Measurements from ENCODE around the gene CREBBP.

Gene CREBBP

DNA sequence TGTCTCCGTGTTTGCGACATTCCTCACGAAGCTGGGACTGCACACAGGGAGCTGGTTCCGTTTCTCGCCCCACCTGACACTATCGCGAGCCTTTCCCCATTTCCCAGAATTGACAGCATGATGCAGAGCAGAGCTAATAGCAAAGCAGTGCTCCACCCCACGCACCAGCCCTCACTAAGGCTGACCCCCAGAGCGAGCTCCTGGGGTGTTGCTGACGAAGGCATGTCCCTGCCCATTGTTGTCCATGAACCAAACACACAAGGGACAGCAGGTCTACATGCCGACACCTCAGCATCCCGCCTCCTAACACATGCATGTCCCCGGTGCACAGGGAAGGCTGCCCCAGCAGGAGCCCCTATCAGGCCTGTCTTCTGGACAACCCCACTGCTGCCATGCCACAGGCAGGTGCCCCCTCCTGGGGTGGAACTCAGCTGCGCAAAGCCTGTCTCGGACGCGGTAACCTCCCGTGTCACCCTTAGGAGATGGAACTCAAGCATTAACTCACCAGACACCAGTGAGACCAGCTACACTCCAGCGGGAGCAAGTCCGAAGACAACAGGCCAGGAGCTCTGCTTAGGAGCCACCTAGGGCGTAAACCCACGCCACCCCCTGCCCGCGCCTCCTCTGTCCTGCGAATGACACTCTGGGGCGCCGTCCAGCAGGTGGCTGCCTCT is 146.3 kb downstream of the CREBBP start:
- no peak for TF ChIP-seq ZNF274 (IDR thresholded peaks at IDR 0.05; ENCODE audit: low read depth, low read length)
- no peak overlapping the region for H3K4me3 ChIP-seq (ENCODE audit: low read length)

DNA sequence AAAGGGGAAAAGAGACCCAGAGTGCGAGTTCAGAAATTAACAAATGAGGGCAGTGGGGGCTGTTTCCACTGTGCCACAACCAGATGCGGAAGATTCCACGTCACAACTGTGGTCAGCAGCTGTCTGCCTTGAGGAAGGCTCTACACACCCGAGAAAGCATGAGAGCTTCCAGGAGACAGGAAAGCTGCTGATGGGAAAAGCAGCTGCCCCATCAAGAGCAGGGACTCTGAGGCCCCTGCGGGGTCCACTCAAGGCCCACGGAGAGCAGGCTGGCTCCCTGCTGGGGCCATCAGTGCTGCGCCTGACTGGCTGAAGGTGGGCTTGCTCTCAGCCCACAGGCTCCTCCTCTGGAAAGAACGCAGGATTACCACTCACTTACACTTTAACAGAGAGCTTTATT is 148.3 kb downstream of the CREBBP start:
- TF ChIP-seq ZNF274 (IDR thresholded peaks at IDR 0.05; ENCODE audit: low read depth, low read length): no peak
- no peak overlapping the region for H3K4me3 ChIP-seq (ENCODE audit: low read length)

- H3K4me3 ChIP-seq (ENCODE audit: low read length): no peak overlapping the region
- no peak for TF ChIP-seq ZNF274 (IDR thresholded peaks at IDR 0.05; ENCODE audit: low read depth, low read length)
Observed at GRCh38 chr16:3731126-3731935, 149.2 kb downstream of the CREBBP start.

DNA sequence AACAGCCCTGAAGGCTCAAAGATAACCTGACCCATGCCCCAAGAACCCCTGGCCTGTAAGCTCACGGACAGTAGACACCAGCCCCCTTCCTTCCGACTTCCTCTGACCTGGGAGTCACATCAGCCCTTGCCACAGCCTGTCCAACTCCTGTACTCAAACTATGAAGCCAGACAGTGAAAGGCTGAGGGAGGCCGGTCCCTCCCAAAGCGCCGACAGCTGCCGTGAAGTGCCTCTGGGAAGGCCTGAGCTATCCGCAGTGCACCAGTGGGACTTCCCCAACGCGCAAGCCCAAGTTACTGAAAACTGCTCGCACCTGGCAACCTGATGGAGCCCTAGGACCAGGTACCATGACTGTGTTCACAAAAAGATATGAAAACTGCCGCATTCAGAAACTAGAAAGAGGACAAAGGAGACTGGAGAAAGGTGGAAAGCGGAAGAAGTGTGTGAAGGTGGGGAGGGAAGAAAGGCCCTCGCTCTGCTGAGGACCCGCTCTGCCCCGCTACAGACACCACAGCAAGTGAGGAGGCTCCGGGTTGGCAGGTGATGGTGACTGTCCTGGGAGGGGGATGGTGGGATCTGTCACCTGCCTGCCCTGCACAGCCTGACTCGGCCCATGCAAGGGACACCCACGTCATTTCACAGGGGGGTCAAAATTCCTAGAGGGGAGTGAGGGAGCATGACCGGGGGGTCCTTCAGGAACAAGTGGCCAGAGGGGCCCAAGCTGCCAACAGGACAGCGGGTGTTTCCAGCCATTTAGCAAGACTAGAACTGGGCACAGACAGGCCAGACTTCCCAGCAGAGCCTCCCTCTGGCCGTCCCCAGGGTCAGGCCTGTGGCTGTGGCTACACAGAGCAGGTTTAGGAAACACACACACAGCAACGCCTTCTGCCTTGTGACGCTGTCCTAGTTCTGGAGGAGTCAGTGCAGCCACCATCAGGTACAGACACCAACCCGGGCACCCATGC is 150.1 kb downstream of the CREBBP start:
- H3K4me3 ChIP-seq (ENCODE audit: low read length): no peak overlapping the region
- TF ChIP-seq ZNF274 (IDR thresholded peaks at IDR 0.05; ENCODE audit: low read depth, low read length): no peak

DNA sequence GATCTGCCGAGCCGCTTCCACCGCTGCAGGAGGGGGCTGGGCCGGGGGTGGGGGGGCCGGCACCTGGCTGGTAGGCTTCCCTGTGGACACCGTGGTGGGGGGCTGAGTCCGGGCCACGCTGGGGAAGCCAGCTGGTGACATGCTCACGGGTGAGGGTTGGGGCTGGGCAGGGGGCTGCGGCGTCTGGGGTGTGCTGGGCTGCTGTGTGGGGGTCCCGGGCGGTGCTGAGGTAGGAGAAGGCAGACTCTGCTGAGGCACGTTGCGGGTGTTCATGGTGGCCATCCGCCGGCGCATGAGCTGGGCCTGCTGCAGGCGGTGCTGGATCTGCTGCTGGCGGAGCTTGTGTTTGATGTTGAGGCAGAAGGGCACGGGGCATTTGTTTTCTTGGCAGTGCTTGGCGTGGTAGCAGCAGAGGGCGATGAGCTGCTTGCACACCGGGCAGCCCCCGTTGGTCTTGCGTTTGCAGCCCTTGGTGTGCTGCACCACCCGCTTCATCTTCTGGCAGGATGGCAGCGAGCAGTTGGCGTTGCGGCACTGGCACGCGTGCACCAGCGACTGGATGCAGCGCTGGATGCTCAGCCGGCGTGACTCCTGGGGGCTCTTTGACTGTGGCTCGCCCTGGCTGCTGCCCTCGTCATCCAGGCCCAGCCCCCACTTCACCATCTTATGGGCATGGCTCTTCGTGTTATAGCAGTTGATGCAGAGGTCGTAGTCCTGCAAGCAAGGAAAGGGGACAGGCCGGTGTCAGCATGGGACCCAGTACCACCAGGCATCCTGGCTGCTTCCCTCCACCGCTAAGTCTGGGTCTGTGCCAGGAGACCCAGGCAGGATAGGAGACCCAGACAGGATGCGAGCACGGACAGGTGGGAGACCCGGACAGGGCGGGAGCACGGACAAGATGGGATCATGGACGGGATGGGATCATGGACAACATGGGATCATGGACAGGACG is 151.1 kb downstream of the CREBBP start:
- no peak overlapping the region for H3K4me3 ChIP-seq (ENCODE audit: low read length)
- no peak for TF ChIP-seq ZNF274 (IDR thresholded peaks at IDR 0.05; ENCODE audit: low read depth, low read length)

GRCh38 chr16:3728424-3729160 is 151.9 kb downstream of the CREBBP start:
- no peak for TF ChIP-seq ZNF274 (IDR thresholded peaks at IDR 0.05; ENCODE audit: low read depth, low read length)
- H3K4me3 ChIP-seq (ENCODE audit: low read length): no peak overlapping the region

GRCh38 chr16:3727806-3728381 is 152.6 kb downstream of the CREBBP start:
- no peak overlapping the region for H3K4me3 ChIP-seq (ENCODE audit: low read length)
- no peak for TF ChIP-seq ZNF274 (IDR thresholded peaks at IDR 0.05; ENCODE audit: low read depth, low read length)

GRCh38 chr16:3726021-3726687 is 154.4 kb downstream of the CREBBP start:
- TF ChIP-seq ZNF274 (IDR thresholded peaks at IDR 0.05; ENCODE audit: low read depth, low read length): no peak
- no peak overlapping the region for H3K4me3 ChIP-seq (ENCODE audit: low read length)

- H3K4me3 ChIP-seq (ENCODE audit: low read length): no peak overlapping the region
- TF ChIP-seq ZNF274 (IDR thresholded peaks at IDR 0.05; ENCODE audit: low read depth, low read length): no peak
Observed at GRCh38 chr16:3725276-3725675, 155.2 kb downstream of the CREBBP start.

GRCh38 chr16:3722508-3722907 is 158.0 kb downstream of the CREBBP start:
- no peak for TF ChIP-seq ZNF274 (IDR thresholded peaks at IDR 0.05; ENCODE audit: low read depth, low read length)
- no peak overlapping the region for H3K4me3 ChIP-seq (ENCODE audit: low read length)

GRCh38 chr16:3720418-3720817 is 160.1 kb downstream of the CREBBP start:
- no peak overlapping the region for H3K4me3 ChIP-seq (ENCODE audit: low read length)
- TF ChIP-seq ZNF274 (IDR thresholded peaks at IDR 0.05; ENCODE audit: low read depth, low read length): no peak

GRCh38 chr16:3718628-3719027 is 161.9 kb downstream of the CREBBP start:
- TF ChIP-seq ZNF274 (IDR thresholded peaks at IDR 0.05; ENCODE audit: low read depth, low read length): no peak
- H3K4me3 ChIP-seq (ENCODE audit: low read length): no peak overlapping the region

Measured in GM08714 (cell line).